ENCODE measurements around the gene ONECUT3.

ONECUT3 gene

DNA sequence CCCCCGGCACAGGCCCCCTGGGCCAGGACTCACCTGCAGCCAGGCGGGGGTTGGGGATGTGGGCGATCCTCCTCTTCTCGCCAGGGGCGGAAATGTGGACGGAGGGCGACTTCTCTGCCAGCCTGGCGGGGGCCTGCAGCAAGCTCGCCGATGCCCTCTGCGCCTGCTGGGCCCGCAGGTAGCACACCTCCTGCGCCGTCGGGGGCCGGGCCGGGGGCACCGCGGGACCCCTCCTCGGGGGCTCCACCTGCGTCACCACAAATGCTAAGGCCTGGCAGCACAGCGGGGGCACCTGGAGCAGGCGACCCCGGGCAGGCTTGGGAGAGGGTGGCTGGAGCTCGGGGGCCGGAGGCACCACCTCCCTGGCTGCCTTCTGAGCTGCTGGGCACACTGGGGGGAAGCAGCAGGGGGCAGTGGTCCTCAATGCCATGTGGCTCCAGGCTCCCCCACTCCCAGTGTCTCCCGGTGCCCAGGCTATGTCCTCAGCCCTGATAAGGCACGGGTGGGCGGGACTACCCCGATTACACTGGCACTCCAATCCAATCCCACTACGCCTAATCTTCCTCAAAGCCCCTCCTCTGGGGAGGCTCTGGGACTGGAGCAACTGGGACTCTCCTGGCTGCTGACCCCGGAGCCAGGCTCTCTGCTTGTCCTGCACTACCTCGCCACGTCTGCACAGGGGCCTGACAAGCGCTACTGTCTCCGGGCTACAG lies 70.4 kb downstream of the ONECUT3 start:
- in situ Hi-C loops (cut with HindIII; ENCODE audit: low pct_unique_long_range_greater_than_20kb, low sequenced_read_pairs): no loop called here
- no peak for DNase-seq (ENCODE audit: low read depth in 1 of 2, low spot score in 1 of 2)
- TF ChIP-seq JUND (IDR thresholded peaks at IDR 0.05; ENCODE audit: low read depth): no peak

DNA sequence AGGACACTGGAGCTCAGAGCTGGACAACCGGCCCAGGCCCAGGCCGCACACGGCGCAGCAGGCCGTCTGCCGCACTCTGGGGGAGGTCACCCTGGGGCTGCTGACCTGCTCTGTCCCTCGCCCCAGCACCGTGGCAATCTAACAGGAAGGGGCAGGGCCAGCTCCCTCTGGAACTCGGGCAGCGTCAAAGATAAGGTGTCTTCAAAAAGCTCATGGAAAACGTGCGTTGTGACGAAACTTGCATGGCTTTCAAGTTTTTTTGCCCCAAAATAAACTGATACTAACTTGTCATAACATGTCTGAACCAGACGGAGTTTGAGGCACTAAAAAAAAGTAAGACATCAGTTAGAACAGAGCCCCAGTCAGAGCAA lies 70.9 kb downstream of the ONECUT3 start:
- DNase-seq (ENCODE audit: low read depth in 1 of 2, low spot score in 1 of 2): no peak
- no peak for TF ChIP-seq JUND (IDR thresholded peaks at IDR 0.05; ENCODE audit: low read depth)
- in situ Hi-C loops (cut with HindIII; ENCODE audit: low pct_unique_long_range_greater_than_20kb, low sequenced_read_pairs): no loop called here

DNA sequence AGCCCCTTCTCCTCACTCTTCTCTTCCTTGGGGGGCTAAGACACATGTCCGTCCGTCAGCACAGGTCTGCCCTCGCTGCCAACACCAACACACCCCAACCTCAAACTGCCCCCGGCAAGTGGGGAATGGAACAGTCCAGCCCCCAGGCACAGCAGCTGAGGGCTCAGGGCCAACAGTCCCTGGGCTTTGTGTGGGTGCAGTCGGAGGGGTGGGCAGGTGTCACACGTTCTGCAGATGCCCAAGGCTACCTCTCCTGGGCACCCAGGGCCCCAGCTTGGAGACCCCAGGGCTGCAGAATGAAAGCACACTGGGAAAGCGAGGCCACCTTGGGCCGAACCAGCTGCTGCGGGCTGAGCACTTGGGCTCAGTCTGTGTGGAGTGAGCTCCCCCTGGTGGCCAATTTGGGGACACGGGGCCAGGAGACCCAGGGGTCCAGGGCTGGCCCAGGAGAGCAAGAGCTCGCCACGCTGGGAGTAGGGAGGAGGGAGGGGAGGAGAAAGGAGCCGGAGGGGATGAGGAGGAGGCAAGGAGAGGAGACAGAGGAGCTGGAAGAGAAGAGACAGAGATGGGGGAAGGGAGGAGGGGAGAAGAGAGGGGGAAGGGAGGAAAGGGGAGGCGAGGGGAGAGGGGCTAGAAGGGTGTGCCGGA lies 72.7 kb downstream of the ONECUT3 start:
- in situ Hi-C loops (cut with HindIII; ENCODE audit: low pct_unique_long_range_greater_than_20kb, low sequenced_read_pairs): no loop called here
- TF ChIP-seq JUND (IDR thresholded peaks at IDR 0.05; ENCODE audit: low read depth): no peak
- peak; percentile 73 to 95 for DNase-seq (ENCODE audit: low read depth in 1 of 2, low spot score in 1 of 2)

DNA sequence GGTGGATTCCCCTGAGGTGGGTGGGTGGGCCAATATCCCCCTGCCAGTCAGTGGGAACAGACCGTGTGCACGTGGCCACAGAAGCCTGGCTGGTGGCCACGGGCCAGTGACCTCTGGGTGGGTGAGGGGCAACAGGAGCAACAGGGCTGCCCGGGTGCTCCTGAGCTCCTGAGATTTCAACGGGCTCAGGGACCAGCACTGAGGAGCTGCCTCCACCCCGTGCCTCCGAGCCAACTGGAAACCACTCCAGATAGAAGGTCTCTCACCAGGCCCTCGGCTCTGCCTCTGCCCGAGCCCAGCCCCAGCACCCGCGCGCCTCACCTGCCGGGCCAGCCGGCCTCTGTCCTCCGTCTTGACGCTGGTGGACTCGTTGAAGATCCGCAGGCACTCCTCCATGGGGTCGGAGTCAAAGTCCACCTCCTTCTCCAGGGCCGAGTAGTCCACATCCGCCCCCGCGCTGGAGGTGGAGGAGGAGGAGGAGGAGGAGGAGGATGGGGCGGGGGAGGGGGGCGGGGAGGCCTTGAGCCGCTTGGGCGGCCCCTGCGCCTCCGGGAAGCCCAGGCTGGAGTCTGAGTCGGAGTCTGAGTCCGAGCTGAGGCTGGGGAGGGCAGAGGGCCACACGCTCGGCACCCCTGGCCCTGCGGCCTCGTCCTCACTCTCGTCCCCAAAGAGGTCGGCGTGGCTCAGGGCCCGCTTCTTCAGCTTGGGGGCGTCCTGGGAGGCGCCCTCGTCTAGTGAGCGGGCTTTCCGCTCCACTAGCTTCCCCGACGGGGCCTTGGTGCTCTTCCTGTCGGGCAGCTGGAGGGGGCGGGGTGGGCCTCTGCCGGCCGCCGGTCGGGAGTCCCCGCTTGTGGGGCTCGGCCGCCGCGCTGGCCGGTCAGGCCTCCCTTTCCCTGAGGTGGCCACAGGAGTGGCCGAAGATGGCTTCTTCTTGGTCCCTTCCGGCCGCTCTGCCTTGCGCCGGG lies 73.5 kb downstream of the ONECUT3 start:
- no peak for TF ChIP-seq JUND (IDR thresholded peaks at IDR 0.05; ENCODE audit: low read depth)
- DNase-seq (ENCODE audit: low read depth in 1 of 2, low spot score in 1 of 2): no peak
- in situ Hi-C loops (cut with HindIII; ENCODE audit: low pct_unique_long_range_greater_than_20kb, low sequenced_read_pairs): no loop called here

DNA sequence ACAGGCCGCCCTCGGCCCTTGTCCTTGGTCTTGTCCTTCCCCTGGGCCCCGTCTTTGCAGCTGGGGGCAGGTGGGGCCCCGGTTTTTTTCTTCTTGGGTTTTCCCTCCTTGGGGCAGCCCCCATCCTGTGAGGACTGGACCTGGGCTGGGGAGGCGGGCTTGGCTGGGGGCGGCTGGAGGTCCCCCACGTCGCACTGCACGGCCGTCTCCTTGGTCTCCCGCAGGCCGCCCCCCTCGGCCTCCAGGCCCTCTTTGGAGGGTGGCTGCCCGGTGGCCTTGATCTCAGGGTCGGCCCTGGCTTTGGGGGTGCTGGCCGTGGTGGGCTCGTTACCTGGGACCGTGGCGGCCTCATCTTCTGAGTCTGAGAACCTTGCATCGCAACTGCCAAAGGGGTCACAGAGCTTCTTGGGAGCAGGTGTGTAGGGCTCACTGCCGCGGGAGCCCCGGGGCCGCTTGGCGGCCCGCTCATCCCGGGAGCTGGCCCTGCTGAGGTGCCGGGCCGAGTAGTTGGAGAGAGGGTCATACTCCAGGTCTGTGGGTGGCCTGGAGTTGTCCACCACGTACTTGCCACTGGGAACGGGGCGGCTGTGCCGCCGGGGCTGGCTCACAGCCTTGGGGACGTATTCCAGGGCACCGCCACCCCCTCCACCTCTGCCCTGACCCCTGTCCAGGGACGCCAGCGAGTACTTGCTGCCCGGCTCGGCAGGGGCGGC lies 74.4 kb downstream of the ONECUT3 start:
- DNase-seq (ENCODE audit: low read depth in 1 of 2, low spot score in 1 of 2): no peak
- in situ Hi-C loops (cut with HindIII; ENCODE audit: low pct_unique_long_range_greater_than_20kb, low sequenced_read_pairs): no loop called here
- TF ChIP-seq JUND (IDR thresholded peaks at IDR 0.05; ENCODE audit: low read depth): no peak

DNA sequence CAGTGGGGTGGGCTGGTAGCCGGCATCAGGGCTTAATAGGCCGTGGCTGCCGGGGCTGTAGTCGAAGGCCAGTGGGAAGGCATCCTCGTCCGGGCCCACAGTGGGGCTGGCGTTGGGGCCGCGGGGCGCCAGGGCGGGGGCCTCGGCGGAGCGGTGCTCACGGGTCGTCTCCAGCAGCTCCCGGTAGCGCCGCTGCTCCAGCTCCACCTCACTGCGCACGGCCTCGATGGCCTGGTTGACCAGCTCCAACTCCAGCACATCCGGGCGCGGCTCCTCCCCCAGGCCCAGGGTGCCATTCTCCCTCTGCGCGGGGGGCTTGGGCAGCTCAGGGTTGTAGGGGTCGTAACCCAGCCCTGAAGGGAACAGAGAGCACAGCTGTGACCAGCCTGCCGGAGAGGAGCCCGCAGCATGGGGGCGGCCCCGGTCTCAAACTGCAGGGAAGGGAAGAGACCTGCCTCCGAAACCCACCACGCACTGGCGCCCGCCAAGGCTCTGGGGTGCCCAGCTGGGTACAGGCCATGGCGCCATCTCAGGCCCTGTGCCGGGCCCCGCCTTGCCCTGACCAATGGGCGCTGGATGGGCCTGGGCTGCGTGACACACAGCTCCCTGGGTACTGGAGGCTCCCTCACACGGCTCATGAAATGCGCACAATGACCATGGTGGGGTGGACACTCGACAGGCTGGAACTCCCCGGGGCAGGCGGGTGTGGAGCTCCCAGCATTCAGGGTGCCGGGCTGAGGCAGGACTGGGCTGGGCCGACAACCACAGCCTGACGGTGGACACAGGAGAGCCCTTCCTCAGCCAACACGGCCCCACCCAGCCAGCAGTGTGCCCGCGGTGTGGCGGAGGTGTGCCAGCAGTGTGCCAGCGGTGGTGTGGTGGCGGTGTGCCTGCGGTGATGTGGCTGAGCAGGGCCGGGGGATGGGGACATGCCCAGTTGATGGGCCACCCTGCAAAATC lies 75.3 kb downstream of the ONECUT3 start:
- in situ Hi-C loops (cut with HindIII; ENCODE audit: low pct_unique_long_range_greater_than_20kb, low sequenced_read_pairs): no loop called here
- no peak for TF ChIP-seq JUND (IDR thresholded peaks at IDR 0.05; ENCODE audit: low read depth)
- no peak for DNase-seq (ENCODE audit: low read depth in 1 of 2, low spot score in 1 of 2)

DNA sequence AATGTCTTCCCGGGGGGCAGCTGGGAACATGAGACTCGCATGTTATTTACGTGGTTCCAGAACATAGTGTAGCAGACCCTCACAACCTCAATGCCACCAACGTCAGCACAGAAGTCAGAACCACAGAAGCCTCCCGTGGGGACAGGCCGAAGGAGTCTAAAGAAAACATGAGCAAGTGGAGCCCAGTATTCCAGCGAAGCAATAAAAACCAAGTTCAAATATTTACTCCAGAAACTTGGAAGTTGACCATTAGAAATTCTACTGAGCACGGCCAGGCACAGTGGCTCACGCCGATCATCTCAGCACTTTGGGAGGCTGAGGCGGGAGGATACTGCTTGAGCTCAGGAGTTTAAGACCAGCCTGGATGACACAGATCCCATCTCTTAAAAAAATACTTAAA lies 76.7 kb downstream of the ONECUT3 start:
- DNase-seq (ENCODE audit: low read depth in 1 of 2, low spot score in 1 of 2): no peak
- no peak for TF ChIP-seq JUND (IDR thresholded peaks at IDR 0.05; ENCODE audit: low read depth)
- in situ Hi-C loops (cut with HindIII; ENCODE audit: low pct_unique_long_range_greater_than_20kb, low sequenced_read_pairs): no loop called here

DNA sequence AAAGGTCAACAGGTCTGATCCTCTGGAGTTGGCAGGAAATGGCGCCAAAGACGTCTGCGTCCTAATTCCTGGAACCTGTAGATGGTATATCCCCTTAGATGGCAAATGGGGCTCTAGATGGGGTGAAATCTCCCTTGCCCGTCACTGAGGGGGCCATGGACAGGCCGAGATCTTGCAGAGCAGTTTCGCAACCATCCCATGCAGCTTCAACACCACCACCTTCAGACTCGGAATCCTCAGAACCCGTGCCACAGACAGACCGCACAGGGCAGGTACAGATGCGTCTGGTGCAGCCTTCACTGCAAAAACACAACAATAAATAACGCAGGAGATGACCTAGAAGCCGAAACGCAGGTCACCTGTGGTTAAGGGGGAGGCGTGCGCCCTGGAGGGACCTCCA lies 77.3 kb downstream of the ONECUT3 start:
- DNase-seq (ENCODE audit: low read depth in 1 of 2, low spot score in 1 of 2): no peak
- no peak for TF ChIP-seq JUND (IDR thresholded peaks at IDR 0.05; ENCODE audit: low read depth)
- in situ Hi-C loops (cut with HindIII; ENCODE audit: low pct_unique_long_range_greater_than_20kb, low sequenced_read_pairs): no loop called here
